ENCODE data around the gene CCL14.

Gene CCL14

DNA sequence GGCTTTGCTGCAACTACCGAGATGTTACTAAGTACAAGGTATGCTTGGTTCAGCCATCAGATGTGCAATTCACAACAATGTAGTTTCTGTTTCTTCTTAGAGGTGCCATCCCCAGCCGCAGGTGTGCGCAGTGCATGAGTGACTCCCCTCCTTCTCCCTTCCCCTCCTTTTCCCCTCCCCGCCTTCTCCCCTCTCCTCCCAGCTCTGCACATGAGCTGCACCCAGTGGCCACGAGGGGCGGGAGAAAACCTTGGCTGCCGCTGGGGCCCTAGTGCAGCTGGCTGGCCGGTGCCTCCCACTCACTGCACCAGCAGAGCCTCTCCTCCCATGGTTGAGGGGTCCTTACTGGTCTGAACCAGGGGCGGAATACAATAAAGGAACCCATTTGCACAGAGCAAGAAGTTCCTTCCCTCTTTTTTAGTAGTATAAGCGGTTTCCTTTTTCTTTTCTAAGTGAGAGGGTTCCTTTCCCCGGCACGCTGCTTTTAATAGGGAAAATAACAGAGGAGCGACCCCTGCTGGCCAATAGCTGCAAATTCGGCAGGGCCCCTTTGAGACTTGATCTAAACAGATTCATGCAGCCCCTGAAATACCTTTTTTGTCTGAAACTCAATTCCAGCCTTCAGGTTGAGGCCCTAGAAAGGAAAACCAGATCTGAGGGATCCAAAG is 22.6 kb upstream of the CCL14 start:
- Histone ChIP-seq H2BK5ac (ENCODE audit: low read depth, low read length, poor library complexity, severe bottlenecking) (no peak overlapping the region), H3K4ac (ENCODE audit: low read depth in 1 of 2, low read length in 2 of 2) (no peak overlapping the region), H4K91ac (ENCODE audit: low read length) (no peak overlapping the region), H3K27me3 (ENCODE audit: control insufficient read depth in 1 of 2, insufficient read depth in 1 of 2, low read length in 2 of 2) (peaks cover 0 to 47% of the 10 kb centered on the region in 2 experiments), H3K23ac (ENCODE audit: low read length in 2 of 2) (no peak overlapping the region), H3K9me3 (ENCODE audit: control insufficient read depth, low read length) (no peaks in the 10 kb centered on the region), H3K18ac (ENCODE audit: low read depth in 1 of 2, low read length in 2 of 2) (no peak overlapping the region), H2AFZ (ENCODE audit: low read depth, low read length) (no peak overlapping the region), H3K4me2 (ENCODE audit: low read length, poor library complexity, severe bottlenecking) (no peak overlapping the region), H4K8ac (ENCODE audit: low read length) (no peak overlapping the region), H3K79me1 (replicated peaks; ENCODE audit: low read length, poor library complexity, severe bottlenecking) (no peaks in the 10 kb centered on the region), H3K27ac (ENCODE audit: low read length, poor library complexity, severe bottlenecking) (no peak overlapping the region), H2BK12ac (ENCODE audit: low read length in 2 of 2) (no peak overlapping the region), H3K4me1 (ENCODE audit: control insufficient read depth, insufficient read depth, low read depth, low read length) (no peaks in the 10 kb centered on the region), H2BK120ac (ENCODE audit: low read depth, low read length) (no peak overlapping the region), H2AK5ac (ENCODE audit: low read length, severe bottlenecking) (no peak overlapping the region), H3K9ac (ENCODE audit: low read length) (no peak overlapping the region), H3K4me3 (ENCODE audit: insufficient read depth in 1 of 2, low read depth in 1 of 2, low read length in 2 of 2) (no peak overlapping the region), H3K14ac (ENCODE audit: low read length in 2 of 2) (no peak overlapping the region), H2BK15ac (ENCODE audit: low read depth, poor library complexity, severe bottlenecking) (no peak overlapping the region), H3K36me3 (ENCODE audit: control insufficient read depth in 1 of 2, insufficient read depth in 2 of 2, low read depth in 1 of 2, low read length in 2 of 2) (no peaks in the 10 kb centered on the region)
- WGBS: 81% methylated on average over 14 of the region's 14 CpGs
- peak; percentile 7 for DNase-seq

DNA sequence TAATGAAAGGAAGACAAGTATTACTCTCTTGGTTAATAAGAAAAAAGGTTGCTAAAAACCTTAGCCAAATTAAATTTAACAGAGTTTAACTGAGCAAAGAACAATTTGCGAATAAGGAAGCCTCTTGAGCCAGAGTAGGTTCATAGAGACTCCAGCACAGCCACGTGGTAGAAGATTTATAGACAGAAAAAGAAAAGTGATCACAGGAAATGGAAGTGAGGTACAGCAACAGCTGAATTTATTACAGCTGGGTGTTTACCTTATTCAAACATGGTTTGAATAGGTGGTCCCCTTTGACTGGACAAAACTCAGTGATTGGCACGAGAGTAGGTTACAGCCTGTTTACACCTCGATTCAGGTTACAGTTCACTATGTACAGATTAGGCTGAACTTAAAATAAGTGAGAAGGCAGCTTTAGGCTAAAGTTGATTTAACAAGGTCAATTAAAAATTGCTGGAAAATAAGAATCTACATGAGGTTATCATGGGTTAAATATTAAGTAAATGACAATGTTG is 18.1 kb upstream of the CCL14 start:
- Histone ChIP-seq H3K18ac (ENCODE audit: low read depth in 1 of 2, low read length in 2 of 2) (no peak overlapping the region), H2BK15ac (ENCODE audit: low read depth, poor library complexity, severe bottlenecking) (no peak overlapping the region), H3K36me3 (ENCODE audit: control insufficient read depth in 1 of 2, insufficient read depth in 2 of 2, low read depth in 1 of 2, low read length in 2 of 2) (no peaks in the 10 kb centered on the region), H2BK5ac (ENCODE audit: low read depth, low read length, poor library complexity, severe bottlenecking) (no peak overlapping the region), H3K23ac (ENCODE audit: low read length in 2 of 2) (no peak overlapping the region), H2BK12ac (ENCODE audit: low read length in 2 of 2) (no peak overlapping the region), H4K8ac (ENCODE audit: low read length) (no peak overlapping the region), H3K9ac (ENCODE audit: low read length) (no peak overlapping the region), H3K4me1 (ENCODE audit: control insufficient read depth, insufficient read depth, low read depth, low read length) (no peaks in the 10 kb centered on the region), H2BK120ac (ENCODE audit: low read depth, low read length) (no peak overlapping the region), H3K14ac (ENCODE audit: low read length in 2 of 2) (no peak overlapping the region), H2AFZ (ENCODE audit: low read depth, low read length) (no peak overlapping the region), H3K4me2 (ENCODE audit: low read length, poor library complexity, severe bottlenecking) (no peak overlapping the region), H2AK5ac (ENCODE audit: low read length, severe bottlenecking) (no peak overlapping the region), H3K27ac (ENCODE audit: low read length, poor library complexity, severe bottlenecking) (no peak overlapping the region), H3K4ac (ENCODE audit: low read depth in 1 of 2, low read length in 2 of 2) (no peak overlapping the region), H3K27me3 (ENCODE audit: control insufficient read depth in 1 of 2, insufficient read depth in 1 of 2, low read length in 2 of 2) (peaks cover 0 to 35% of the 10 kb centered on the region in 2 experiments), H3K9me3 (ENCODE audit: control insufficient read depth, low read length) (no peaks in the 10 kb centered on the region), H3K79me1 (replicated peaks; ENCODE audit: low read length, poor library complexity, severe bottlenecking) (no peaks in the 10 kb centered on the region), H3K4me3 (ENCODE audit: insufficient read depth in 1 of 2, low read depth in 1 of 2, low read length in 2 of 2) (no peak overlapping the region), H4K91ac (ENCODE audit: low read length) (no peak overlapping the region)
- 68% methylated on average over 4 of the region's 4 CpGs for WGBS
- no peak for DNase-seq

DNA sequence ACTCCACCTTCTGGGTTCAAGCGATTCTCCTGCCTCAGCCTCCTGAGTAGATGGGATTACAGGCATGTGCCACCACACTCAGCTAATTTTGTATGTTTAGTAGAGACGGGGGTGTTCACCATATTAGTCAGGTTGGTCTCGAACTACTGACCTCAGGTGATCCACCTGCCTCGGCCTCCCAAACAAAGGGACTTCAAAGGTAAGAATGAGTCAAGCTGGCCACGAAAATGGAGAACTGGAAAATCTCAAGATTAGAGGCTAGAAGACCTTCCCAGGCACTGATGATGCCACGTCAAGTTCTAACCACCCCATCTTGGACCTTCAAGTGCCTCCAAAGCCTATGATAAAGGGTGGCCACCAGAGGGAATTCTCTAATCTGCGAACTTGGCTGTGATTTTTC is 16.1 kb upstream of the CCL14 start:
- WGBS: 84% methylated on average over 7 of the region's 7 CpGs
- H2BK120ac ChIP-seq (ENCODE audit: low read depth, low read length): no peak overlapping the region

DNA sequence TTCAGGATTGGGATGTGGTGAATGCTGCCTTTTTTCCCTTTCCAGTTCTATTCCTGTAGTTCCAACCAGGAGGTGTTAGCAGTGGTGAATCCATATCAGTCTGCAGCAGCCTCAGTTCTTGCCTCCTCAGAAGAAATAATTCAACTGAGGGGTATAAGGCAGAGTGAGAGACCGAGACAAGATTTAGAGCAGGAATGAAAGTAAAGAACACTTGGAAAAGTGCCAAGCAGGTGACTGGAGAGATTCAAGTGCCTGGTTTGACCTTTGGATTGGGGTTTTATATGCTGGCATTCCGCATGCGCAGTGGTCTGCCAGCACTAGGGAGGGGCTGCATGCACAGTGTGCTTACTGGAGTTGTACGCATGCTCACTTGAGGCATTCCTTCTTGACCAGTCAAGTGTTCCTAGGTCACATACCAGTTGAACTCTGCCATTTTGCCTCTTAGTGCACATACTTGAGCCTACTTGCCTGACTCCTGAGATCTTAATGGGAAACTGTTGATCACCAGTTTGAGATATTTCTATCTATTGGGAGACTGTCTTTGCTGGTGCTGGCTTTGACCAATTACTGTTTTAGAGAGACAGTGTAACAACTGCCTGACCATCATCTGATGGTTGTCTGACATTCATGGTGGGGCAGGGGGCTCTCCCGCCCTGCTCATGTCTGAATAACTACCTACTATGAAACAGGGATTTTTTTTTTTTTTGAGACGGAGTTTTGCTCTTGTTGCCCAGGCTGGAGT is 15.5 kb upstream of the CCL14 start:
- no peak overlapping the region for H4K91ac ChIP-seq (ENCODE audit: low read length)
- H3K27ac ChIP-seq (ENCODE audit: low read length, poor library complexity, severe bottlenecking): no peak overlapping the region
- H2BK5ac ChIP-seq (ENCODE audit: low read depth, low read length, poor library complexity, severe bottlenecking): no peak overlapping the region
- 81% methylated on average over 5 of the region's 6 CpGs for WGBS
- no peaks in the 10 kb centered on the region for H3K36me3 ChIP-seq (ENCODE audit: control insufficient read depth in 1 of 2, insufficient read depth in 2 of 2, low read depth in 1 of 2, low read length in 2 of 2)
- no peak overlapping the region for H3K14ac ChIP-seq (ENCODE audit: low read length in 2 of 2)
- no peak overlapping the region for H3K9ac ChIP-seq (ENCODE audit: low read length)
- peaks cover 0 to 32% of the 10 kb centered on the region in 2 experiments for H3K27me3 ChIP-seq (ENCODE audit: control insufficient read depth in 1 of 2, insufficient read depth in 1 of 2, low read length in 2 of 2)
- DNase-seq: no peak
- H4K8ac ChIP-seq (ENCODE audit: low read length): no peak overlapping the region
- no peak overlapping the region for H3K18ac ChIP-seq (ENCODE audit: low read depth in 1 of 2, low read length in 2 of 2)
- no peak overlapping the region for H2BK12ac ChIP-seq (ENCODE audit: low read length in 2 of 2)
- no peaks in the 10 kb centered on the region for H3K79me1 ChIP-seq (replicated peaks; ENCODE audit: low read length, poor library complexity, severe bottlenecking)
- no peak overlapping the region for H3K4me3 ChIP-seq (ENCODE audit: insufficient read depth in 1 of 2, low read depth in 1 of 2, low read length in 2 of 2)
- no peak overlapping the region for H2BK120ac ChIP-seq (ENCODE audit: low read depth, low read length)
- no peak overlapping the region for H3K4me2 ChIP-seq (ENCODE audit: low read length, poor library complexity, severe bottlenecking)
- no peak overlapping the region for H3K4ac ChIP-seq (ENCODE audit: low read depth in 1 of 2, low read length in 2 of 2)
- H2AK5ac ChIP-seq (ENCODE audit: low read length, severe bottlenecking): no peak overlapping the region
- H2AFZ ChIP-seq (ENCODE audit: low read depth, low read length): no peak overlapping the region
- H3K9me3 ChIP-seq (ENCODE audit: control insufficient read depth, low read length): no peaks in the 10 kb centered on the region
- H3K23ac ChIP-seq (ENCODE audit: low read length in 2 of 2): no peak overlapping the region
- H2BK15ac ChIP-seq (ENCODE audit: low read depth, poor library complexity, severe bottlenecking): no peak overlapping the region
- no peaks in the 10 kb centered on the region for H3K4me1 ChIP-seq (ENCODE audit: control insufficient read depth, insufficient read depth, low read depth, low read length)

More for the DNA sequence above, 16.1 kb upstream of the CCL14 start:
- no peak overlapping the region for H3K14ac ChIP-seq (ENCODE audit: low read length in 2 of 2)
- no peak overlapping the region for H3K9ac ChIP-seq (ENCODE audit: low read length)
- H2BK5ac ChIP-seq (ENCODE audit: low read depth, low read length, poor library complexity, severe bottlenecking): no peak overlapping the region
- no peak overlapping the region for H2BK12ac ChIP-seq (ENCODE audit: low read length in 2 of 2)
- H3K4ac ChIP-seq (ENCODE audit: low read depth in 1 of 2, low read length in 2 of 2): no peak overlapping the region
- no peak for DNase-seq
- H3K36me3 ChIP-seq (ENCODE audit: control insufficient read depth in 1 of 2, insufficient read depth in 2 of 2, low read depth in 1 of 2, low read length in 2 of 2): no peaks in the 10 kb centered on the region
- H4K8ac ChIP-seq (ENCODE audit: low read length): no peak overlapping the region
- no peak overlapping the region for H4K91ac ChIP-seq (ENCODE audit: low read length)
- H3K4me2 ChIP-seq (ENCODE audit: low read length, poor library complexity, severe bottlenecking): no peak overlapping the region
- no peaks in the 10 kb centered on the region for H3K9me3 ChIP-seq (ENCODE audit: control insufficient read depth, low read length)
- no peak overlapping the region for H3K27ac ChIP-seq (ENCODE audit: low read length, poor library complexity, severe bottlenecking)
- no peak overlapping the region for H2BK15ac ChIP-seq (ENCODE audit: low read depth, poor library complexity, severe bottlenecking)
- H3K27me3 ChIP-seq (ENCODE audit: control insufficient read depth in 1 of 2, insufficient read depth in 1 of 2, low read length in 2 of 2): peaks cover 0 to 30% of the 10 kb centered on the region in 2 experiments
- H3K23ac ChIP-seq (ENCODE audit: low read length in 2 of 2): no peak overlapping the region
- H2AK5ac ChIP-seq (ENCODE audit: low read length, severe bottlenecking): no peak overlapping the region
- no peaks in the 10 kb centered on the region for H3K4me1 ChIP-seq (ENCODE audit: control insufficient read depth, insufficient read depth, low read depth, low read length)
- H3K4me3 ChIP-seq (ENCODE audit: insufficient read depth in 1 of 2, low read depth in 1 of 2, low read length in 2 of 2): no peak overlapping the region
- no peaks in the 10 kb centered on the region for H3K79me1 ChIP-seq (replicated peaks; ENCODE audit: low read length, poor library complexity, severe bottlenecking)
- no peak overlapping the region for H2AFZ ChIP-seq (ENCODE audit: low read depth, low read length)
- H3K18ac ChIP-seq (ENCODE audit: low read depth in 1 of 2, low read length in 2 of 2): no peak overlapping the region
